HEK293 (cell line): ENCODE measurements around the gene RO60.

Experiments
- CTCF ChIA-PET: fragments of 350-600 bp; formaldehyde crosslinking; extraction: SDS; loops from one replicate; lab custom pipeline; 2021; ENCODE audit warnings: antibody characterized with exemption; lab: Yijun Ruan, JAX
- POLR2A ChIA-PET: fragments of 300-600 bp; formaldehyde crosslinking; extraction: SDS; loops from one replicate; lab custom pipeline; 2020; ENCODE audit warnings: antibody characterized with exemption, inconsistent platforms; lab: Yijun Ruan, JAX
- H3K27ac ChIP-seq: fragments of 200-500 bp; sonication (Bioruptor generic); 2 replicates; pipeline ENCODE4 v1.5.1; 2014; ENCODE audit warnings: low read depth, low read length, control low read depth, inconsistent platforms; ENCODE audit errors: extremely low read depth
- H3K36me3 ChIP-seq, 2 experiments: fragments of 200-500 bp in 1 of 2; sonication (Bioruptor generic) in 1 of 2; 1 replicate in 1 of 2; 2 replicates in 1 of 2; pipeline ENCODE4 v1.5.1; 2014 to 2017; ENCODE audit warnings: inconsistent platforms in 2 of 2, low read length in 2 of 2; ENCODE audit not compliant: control insufficient read depth in 2 of 2, insufficient read depth in 1 of 2
- H3K4me1 ChIP-seq: fragments of 200-500 bp; sonication (Bioruptor generic); 2 replicates; pipeline ENCODE4 v1.5.1; 2014; ENCODE audit warnings: mild to moderate bottlenecking, low read length, inconsistent platforms; ENCODE audit not compliant: control insufficient read depth, insufficient read depth
- H3K4me3 ChIP-seq: 2 replicates; pipeline ENCODE4 v1.5.1; 2011; ENCODE audit warnings: low read depth, mild to moderate bottlenecking, control low read depth, low read length, moderate library complexity
- H3K9me3 ChIP-seq: fragments of 200-500 bp; sonication (Bioruptor generic); 2 replicates; pipeline ENCODE4 v1.5.1; 2014; ENCODE audit warnings: low read depth, low read length, inconsistent platforms; ENCODE audit not compliant: control insufficient read depth, insufficient read depth
- KLF1 ChIP-seq: fragments of 450-650 bp; formaldehyde crosslinking; IDR thresholded peaks from 2 replicates; pipeline ENCODE4 v1.5.1; 2016; ENCODE audit warnings: missing biosample characterization, missing genetic modification characterization
- SALL2 ChIP-seq: fragments of 450-650 bp; formaldehyde crosslinking; IDR thresholded peaks from 2 replicates; pipeline ENCODE4 v1.5.0; 2017; ENCODE audit warnings: missing biosample characterization, mild to moderate bottlenecking, missing genetic modification characterization, borderline replicate concordance
- SETDB1 ChIP-seq: IDR thresholded peaks from one replicate; pipeline ENCODE4 v1.6.1; 2017; ENCODE audit warnings: mild to moderate bottlenecking, low read length, moderate library complexity, mixed read lengths; ENCODE audit not compliant: insufficient read length
- TCF7L2 ChIP-seq: IDR thresholded peaks from 2 replicates; pipeline ENCODE4 v1.6.1; 2011; ENCODE audit warnings: low read depth, mild to moderate bottlenecking, inconsistent platforms, low read length, moderate library complexity, borderline replicate concordance
- ZBTB7A ChIP-seq: fragments of 450-650 bp; formaldehyde crosslinking; IDR thresholded peaks from 2 replicates; pipeline ENCODE4 v1.5.1; 2016; ENCODE audit warnings: low read depth, missing biosample characterization, missing genetic modification characterization
- ZFP41 ChIP-seq: fragments of 450-650 bp; formaldehyde crosslinking; IDR thresholded peaks from 2 replicates; pipeline ENCODE4 v1.5.1; 2016; ENCODE audit warnings: missing biosample characterization, missing genetic modification characterization, borderline replicate concordance
- ZIC2 ChIP-seq: fragments of 450-650 bp; formaldehyde crosslinking; IDR thresholded peaks from 2 replicates; pipeline ENCODE4 v1.5.1; 2016; ENCODE audit warnings: missing biosample characterization, missing genetic modification characterization
- ZNF146 ChIP-seq: fragments of 450-650 bp; formaldehyde crosslinking; IDR thresholded peaks from 2 replicates; pipeline ENCODE4 v1.5.1; 2016; ENCODE audit warnings: missing biosample characterization, missing genetic modification characterization
- ZNF223 ChIP-seq: fragments of 450-650 bp; formaldehyde crosslinking; IDR thresholded peaks from 2 replicates; pipeline ENCODE4 v1.5.1; 2016; ENCODE audit warnings: missing biosample characterization, missing genetic modification characterization
- ZNF37A ChIP-seq: fragments of 450-650 bp; IDR thresholded peaks from 2 replicates; pipeline ENCODE4 v1.5.1; 2018; ENCODE audit warnings: missing biosample characterization, missing genetic modification characterization
- ZNF426 ChIP-seq: fragments of 450-650 bp; formaldehyde crosslinking; IDR thresholded peaks from 2 replicates; pipeline ENCODE4 v1.5.1; 2017; ENCODE audit warnings: missing biosample characterization, missing genetic modification characterization, mild to moderate bottlenecking, inconsistent platforms, moderate library complexity
- ZNF514 ChIP-seq: fragments of 450-650 bp; formaldehyde crosslinking; IDR thresholded peaks from 2 replicates; pipeline ENCODE4 v1.5.1; 2016; ENCODE audit warnings: missing biosample characterization, missing genetic modification characterization
- ZNF555 ChIP-seq: fragments of 450-650 bp; formaldehyde crosslinking; conservative IDR thresholded peaks from 2 replicates; pipeline ENCODE4 v1.5.1; 2017; ENCODE audit warnings: missing biosample characterization, mild to moderate bottlenecking, missing genetic modification characterization, inconsistent platforms
- ZNF560 ChIP-seq: fragments of 450-650 bp; formaldehyde crosslinking; IDR thresholded peaks from 2 replicates; pipeline ENCODE4 v1.5.1; 2017; ENCODE audit warnings: missing biosample characterization, missing genetic modification characterization, borderline replicate concordance
- ZNF624 ChIP-seq: fragments of 450-650 bp; formaldehyde crosslinking; IDR thresholded peaks from 2 replicates; pipeline ENCODE4 v1.5.1; 2017; ENCODE audit warnings: missing biosample characterization, missing genetic modification characterization
- ZNF660 ChIP-seq: fragments of 450-650 bp; IDR thresholded peaks from 2 replicates; pipeline ENCODE4 v1.5.1; 2018; ENCODE audit warnings: missing biosample characterization, mild to moderate bottlenecking, missing genetic modification characterization
- ZNF670 ChIP-seq: fragments of 450-650 bp; formaldehyde crosslinking; IDR thresholded peaks from 2 replicates; pipeline ENCODE4 v1.5.1; 2016; ENCODE audit warnings: missing biosample characterization, missing genetic modification characterization, low read depth
- ZNF777 ChIP-seq: fragments of 450-650 bp; formaldehyde crosslinking; IDR thresholded peaks from 2 replicates; pipeline ENCODE4 v1.5.1; 2017; ENCODE audit warnings: missing biosample characterization, missing genetic modification characterization, borderline replicate concordance
- ZNF785 ChIP-seq: fragments of 450-650 bp; formaldehyde crosslinking; IDR thresholded peaks from 2 replicates; pipeline ENCODE4 v1.5.1; 2016; ENCODE audit warnings: missing biosample characterization, missing genetic modification characterization
- ZNF792 ChIP-seq: fragments of 450-650 bp; formaldehyde crosslinking; IDR thresholded peaks from 2 replicates; pipeline ENCODE4 v1.5.1; 2016; ENCODE audit warnings: missing biosample characterization, missing genetic modification characterization
- ZNF837 ChIP-seq: fragments of 450-650 bp; formaldehyde crosslinking; IDR thresholded peaks from 2 replicates; pipeline ENCODE4 v1.5.1; 2016; ENCODE audit warnings: missing biosample characterization, missing genetic modification characterization
- TF ChIP-seq, protein P1 (sequence below): fragments of 450-650 bp; formaldehyde crosslinking; IDR thresholded peaks from 2 replicates; pipeline ENCODE4 v1.5.1; 2016; ENCODE audit warnings: missing biosample characterization, missing genetic modification characterization
- TF ChIP-seq, protein P2 (sequence below): fragments of 450-650 bp; formaldehyde crosslinking; IDR thresholded peaks from 2 replicates; pipeline ENCODE4 v1.5.1; 2017; ENCODE audit warnings: missing biosample characterization, missing genetic modification characterization
- TF ChIP-seq, protein P3 (sequence below): fragments of 450-650 bp; formaldehyde crosslinking; IDR thresholded peaks from 2 replicates; pipeline ENCODE4 v1.5.1; 2016; ENCODE audit warnings: missing biosample characterization, missing genetic modification characterization
- TF ChIP-seq, protein P4 (sequence below): fragments of 450-650 bp; formaldehyde crosslinking; optimal IDR thresholded peaks from 2 replicates; pipeline ENCODE3; 2016; ENCODE audit warnings: missing biosample characterization, mild to moderate bottlenecking, missing genetic modification characterization
- TF ChIP-seq, protein P5 (sequence below): fragments of 450-650 bp; formaldehyde crosslinking; IDR thresholded peaks from 2 replicates; pipeline ENCODE4 v1.5.1; 2017; ENCODE audit warnings: missing biosample characterization, missing genetic modification characterization

The RO60 gene

DNA sequence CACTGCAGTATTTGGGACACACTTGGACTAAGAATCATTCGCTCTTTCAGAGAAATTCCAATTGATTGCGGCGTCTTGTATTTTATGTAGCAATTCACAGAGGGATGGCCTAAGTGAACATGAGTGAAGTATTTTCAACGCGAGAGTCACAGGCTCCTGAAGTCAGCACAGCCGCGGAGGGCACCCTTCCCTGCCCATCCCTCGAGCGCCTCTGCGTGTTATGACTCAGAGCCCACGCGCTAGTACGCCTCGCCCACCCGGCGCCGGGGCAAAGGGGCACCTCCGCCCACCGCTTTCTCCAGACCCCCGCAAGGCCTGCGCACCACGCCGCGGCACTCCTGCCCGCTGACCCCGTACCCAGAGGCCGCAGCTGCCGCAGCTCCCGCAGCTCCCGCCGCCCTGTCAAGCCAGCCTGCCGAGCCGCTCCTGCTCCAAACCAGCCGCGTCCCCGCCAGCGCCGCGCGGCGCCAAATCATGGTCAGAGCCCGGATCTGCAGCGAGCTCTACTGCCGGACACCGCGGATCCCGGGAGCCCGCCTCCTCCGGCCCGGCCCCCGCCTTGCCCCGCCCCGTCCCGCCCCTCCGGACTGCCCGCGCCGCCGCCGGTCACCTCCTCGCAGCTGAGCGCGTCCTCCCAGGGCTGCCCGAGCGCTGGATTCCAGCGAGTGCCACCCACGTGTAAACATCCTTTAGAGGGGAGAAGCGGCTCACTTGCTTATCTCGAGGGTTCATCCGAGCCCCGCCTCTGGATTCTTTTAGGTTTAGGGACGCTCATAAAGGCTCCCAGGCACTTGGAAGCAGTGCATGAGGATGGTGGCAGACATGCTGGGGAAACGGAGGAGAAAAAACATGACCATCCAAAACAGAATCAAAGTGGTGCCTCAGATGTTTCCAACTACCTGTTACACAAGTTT is 45.8 kb downstream of the RO60 start, which contains the start of gene GLRX2:
Gene GLRX2, minus strand, starts transcription at position 508 of the 914 bp plus-strand sequence. Its CDS starts 32 bp downstream, at position 476.
- H3K9me3 ChIP-seq, result no peaks in the 10 kb centered on the region
- H3K27ac ChIP-seq, result peak within 1 kb of the TSS; percentile 73
- H3K4me3 ChIP-seq, result peak within 1 kb of the TSS; percentile 77
- ChIA-PET CTCF (interaction anchor here (1.1 kb wide), 2 partner anchors 8 to 15 kb away, joined by 3 read pairs; no protein-coding TSS in a partner anchor), POLR2A (interaction anchor here (0.6 to 2.8 kb wide), 11 partner anchors 8 to 46 kb away, joined by 3 to 28 read pairs (median 7); partner anchors contain the start of genes CDC73, RO60 and UCHL5)
- peaks cover 2 to 6% of the 10 kb centered on the region in 2 experiments; a peak in 2 of 3 replicates for H3K36me3 ChIP-seq
- no peaks in the 10 kb centered on the region for H3K4me1 ChIP-seq
- TF ChIP-seq ZNF660 (tag by site-specific recombination) (peak; percentile 26; the same call in 1 of the 2 replicates), SALL2 (tag by site-specific recombination) (no peak), ZFP41 (tag by site-specific recombination) (no peak), ZNF37A (no peak), ZNF146 (tag by site-specific recombination) (no peak), ZNF560 (no peak), ZIC2 (tag by site-specific recombination) (peak; percentile 25; the same call in 1 of the 2 replicates), ZNF837 (tag by site-specific recombination) (no peak), ZNF624 (tag by site-specific recombination) (no peak), ZNF555 (tag by site-specific recombination) (no peak), ZNF785 (tag by site-specific recombination) (no peak), ZNF777 (tag by site-specific recombination) (no peak), ZNF223 (tag by site-specific recombination) (no peak), ZNF426 (tag by site-specific recombination) (no peak), SETDB1 (no peak), ZNF792 (tag by site-specific recombination) (no peak), TCF7L2 (no peak), ZNF670 (tag by site-specific recombination) (no peak), ZBTB7A (tag by site-specific recombination) (no peak), ZNF514 (tag by site-specific recombination) (no peak), KLF1 (peak; percentile 44)
- TF ChIP-seq, protein P1, sequence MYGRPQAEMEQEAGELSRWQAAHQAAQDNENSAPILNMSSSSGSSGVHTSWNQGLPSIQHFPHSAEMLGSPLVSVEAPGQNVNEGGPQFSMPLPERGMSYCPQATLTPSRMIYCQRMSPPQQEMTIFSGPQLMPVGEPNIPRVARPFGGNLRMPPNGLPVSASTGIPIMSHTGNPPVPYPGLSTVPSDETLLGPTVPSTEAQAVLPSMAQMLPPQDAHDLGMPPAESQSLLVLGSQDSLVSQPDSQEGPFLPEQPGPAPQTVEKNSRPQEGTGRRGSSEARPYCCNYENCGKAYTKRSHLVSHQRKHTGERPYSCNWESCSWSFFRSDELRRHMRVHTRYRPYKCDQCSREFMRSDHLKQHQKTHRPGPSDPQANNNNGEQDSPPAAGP (tag by site-specific recombination), result peak; percentile 64; the same call in 1 of the 2 replicates
- TF ChIP-seq, protein P2, sequence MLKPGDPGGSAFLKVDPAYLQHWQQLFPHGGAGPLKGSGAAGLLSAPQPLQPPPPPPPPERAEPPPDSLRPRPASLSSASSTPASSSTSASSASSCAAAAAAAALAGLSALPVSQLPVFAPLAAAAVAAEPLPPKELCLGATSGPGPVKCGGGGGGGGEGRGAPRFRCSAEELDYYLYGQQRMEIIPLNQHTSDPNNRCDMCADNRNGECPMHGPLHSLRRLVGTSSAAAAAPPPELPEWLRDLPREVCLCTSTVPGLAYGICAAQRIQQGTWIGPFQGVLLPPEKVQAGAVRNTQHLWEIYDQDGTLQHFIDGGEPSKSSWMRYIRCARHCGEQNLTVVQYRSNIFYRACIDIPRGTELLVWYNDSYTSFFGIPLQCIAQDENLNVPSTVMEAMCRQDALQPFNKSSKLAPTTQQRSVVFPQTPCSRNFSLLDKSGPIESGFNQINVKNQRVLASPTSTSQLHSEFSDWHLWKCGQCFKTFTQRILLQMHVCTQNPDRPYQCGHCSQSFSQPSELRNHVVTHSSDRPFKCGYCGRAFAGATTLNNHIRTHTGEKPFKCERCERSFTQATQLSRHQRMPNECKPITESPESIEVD (tag by site-specific recombination), result no peak
- TF ChIP-seq, protein P3, sequence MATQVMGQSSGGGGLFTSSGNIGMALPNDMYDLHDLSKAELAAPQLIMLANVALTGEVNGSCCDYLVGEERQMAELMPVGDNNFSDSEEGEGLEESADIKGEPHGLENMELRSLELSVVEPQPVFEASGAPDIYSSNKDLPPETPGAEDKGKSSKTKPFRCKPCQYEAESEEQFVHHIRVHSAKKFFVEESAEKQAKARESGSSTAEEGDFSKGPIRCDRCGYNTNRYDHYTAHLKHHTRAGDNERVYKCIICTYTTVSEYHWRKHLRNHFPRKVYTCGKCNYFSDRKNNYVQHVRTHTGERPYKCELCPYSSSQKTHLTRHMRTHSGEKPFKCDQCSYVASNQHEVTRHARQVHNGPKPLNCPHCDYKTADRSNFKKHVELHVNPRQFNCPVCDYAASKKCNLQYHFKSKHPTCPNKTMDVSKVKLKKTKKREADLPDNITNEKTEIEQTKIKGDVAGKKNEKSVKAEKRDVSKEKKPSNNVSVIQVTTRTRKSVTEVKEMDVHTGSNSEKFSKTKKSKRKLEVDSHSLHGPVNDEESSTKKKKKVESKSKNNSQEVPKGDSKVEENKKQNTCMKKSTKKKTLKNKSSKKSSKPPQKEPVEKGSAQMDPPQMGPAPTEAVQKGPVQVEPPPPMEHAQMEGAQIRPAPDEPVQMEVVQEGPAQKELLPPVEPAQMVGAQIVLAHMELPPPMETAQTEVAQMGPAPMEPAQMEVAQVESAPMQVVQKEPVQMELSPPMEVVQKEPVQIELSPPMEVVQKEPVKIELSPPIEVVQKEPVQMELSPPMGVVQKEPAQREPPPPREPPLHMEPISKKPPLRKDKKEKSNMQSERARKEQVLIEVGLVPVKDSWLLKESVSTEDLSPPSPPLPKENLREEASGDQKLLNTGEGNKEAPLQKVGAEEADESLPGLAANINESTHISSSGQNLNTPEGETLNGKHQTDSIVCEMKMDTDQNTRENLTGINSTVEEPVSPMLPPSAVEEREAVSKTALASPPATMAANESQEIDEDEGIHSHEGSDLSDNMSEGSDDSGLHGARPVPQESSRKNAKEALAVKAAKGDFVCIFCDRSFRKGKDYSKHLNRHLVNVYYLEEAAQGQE (tag by site-specific recombination), result no peak
- TF ChIP-seq, protein P4, sequence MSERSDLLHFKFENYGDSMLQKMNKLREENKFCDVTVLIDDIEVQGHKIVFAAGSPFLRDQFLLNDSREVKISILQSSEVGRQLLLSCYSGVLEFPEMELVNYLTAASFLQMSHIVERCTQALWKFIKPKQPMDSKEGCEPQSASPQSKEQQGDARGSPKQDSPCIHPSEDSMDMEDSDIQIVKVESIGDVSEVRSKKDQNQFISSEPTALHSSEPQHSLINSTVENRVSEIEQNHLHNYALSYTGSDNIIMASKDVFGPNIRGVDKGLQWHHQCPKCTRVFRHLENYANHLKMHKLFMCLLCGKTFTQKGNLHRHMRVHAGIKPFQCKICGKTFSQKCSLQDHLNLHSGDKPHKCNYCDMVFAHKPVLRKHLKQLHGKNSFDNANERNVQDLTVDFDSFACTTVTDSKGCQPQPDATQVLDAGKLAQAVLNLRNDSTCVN (tag by site-specific recombination), result peak; percentile 95
- TF ChIP-seq, protein P5, sequence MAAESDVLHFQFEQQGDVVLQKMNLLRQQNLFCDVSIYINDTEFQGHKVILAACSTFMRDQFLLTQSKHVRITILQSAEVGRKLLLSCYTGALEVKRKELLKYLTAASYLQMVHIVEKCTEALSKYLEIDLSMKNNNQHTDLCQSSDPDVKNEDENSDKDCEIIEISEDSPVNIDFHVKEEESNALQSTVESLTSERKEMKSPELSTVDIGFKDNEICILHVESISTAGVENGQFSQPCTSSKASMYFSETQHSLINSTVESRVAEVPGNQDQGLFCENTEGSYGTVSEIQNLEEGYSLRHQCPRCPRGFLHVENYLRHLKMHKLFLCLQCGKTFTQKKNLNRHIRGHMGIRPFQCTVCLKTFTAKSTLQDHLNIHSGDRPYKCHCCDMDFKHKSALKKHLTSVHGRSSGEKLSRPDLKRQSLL (tag by site-specific recombination), result no peak
